ENCODE results near the gene ZNF717. TPM values are rescaled to one million over a fixed set of nuclear protein-coding genes. Genes with fewer than 3 reads are reported as not detected.
A peak's percentile ranks its signal among the peaks of the same experiment; 100 is the strongest.
"Not testable (repeated sequence)": the region's sequence is repeated elsewhere in the genome, so short reads cannot be mapped to it uniquely, and the experiment has no call there.

Gene ZNF717
- polyA plus RNA-seq, result 10 to 100 TPM in 1 of 4 donors, 1 to 10 TPM in 3; 2.7 to 15.7 (median 5.3) TPM
- long read RNA-seq, donor 1, result 0 reads
- long read RNA-seq, donor 2, partial matches to known transcripts, result 0 of 1 reads
- long read RNA-seq, donor 2, other reads (novel, unspliced or antisense), result 0 of 1 reads
- long read RNA-seq, donor 3, partial matches to known transcripts, result 0 of 2 reads
- long read RNA-seq, donor 3, other reads (novel, unspliced or antisense), result 0 of 2 reads
- long read RNA-seq, donor 4, result 0 reads
- long read RNA-seq, donor 5, result 0 reads
- long read RNA-seq, donor 6, partial matches to known transcripts, result 5 of 7 reads
- long read RNA-seq, donor 6, other reads (novel, unspliced or antisense), result 0 of 7 reads
- long read RNA-seq, donor 7, result 0 reads
- long read RNA-seq, donor 8, result 0 reads
- long read RNA-seq, donor 9, result 0 reads
- long read RNA-seq, donor 10, partial matches to known transcripts, result 0 of 3 reads
- long read RNA-seq, donor 10, other reads (novel, unspliced or antisense), result 0 of 3 reads

DNA sequence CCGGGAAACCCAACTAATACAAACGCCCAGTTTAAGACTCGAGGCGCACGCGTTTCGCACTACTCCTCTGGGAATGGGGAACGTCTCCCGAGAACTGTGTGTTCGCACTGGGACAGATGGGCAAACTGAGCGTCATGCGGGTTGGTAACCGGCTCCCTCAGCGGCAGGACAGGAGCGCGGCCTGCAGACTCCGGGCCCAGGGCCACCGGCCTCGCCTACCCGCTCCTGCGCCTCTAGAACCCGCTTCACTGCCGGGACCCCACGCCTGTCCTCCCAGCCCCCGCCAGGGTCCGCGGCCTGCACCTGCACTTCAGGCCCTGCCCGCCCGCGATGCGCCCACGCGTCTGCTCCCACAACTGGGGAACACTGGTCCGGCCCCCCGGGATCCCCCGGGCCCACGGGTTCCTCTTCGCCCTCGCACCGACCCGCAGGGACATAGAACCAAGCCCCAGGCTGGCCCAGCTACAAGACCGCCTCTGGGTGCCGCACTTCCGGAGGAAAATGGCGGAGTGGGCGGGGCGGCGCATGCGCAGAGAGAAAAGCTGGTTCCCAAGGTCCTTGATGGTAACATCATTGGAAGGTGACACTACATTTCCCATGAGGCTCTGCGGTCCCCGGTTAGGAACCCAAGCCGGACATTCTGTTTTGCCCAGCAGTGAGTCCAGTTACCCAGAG lies at the start of gene ZNF717:
Gene ZNF717 (minus strand): TSS at position 469 of the 675 bp plus-strand sequence. CDS start 2,187 bp downstream, outside the sequence.
- H3K4me3 ChIP-seq (ENCODE audit: low read depth in 1 of 3, low read length in 3 of 3), result peak within 1 kb of the TSS; percentile 51 to 70 (median 60)
- H3K9me3 ChIP-seq (ENCODE audit: control insufficient read depth in 2 of 2, insufficient read depth in 1 of 2, low read depth in 1 of 2, low read length in 1 of 2), result peaks cover 0 to 19% of the 10 kb centered on the region in 2 donors
- peak; percentile 90 to 96 for DNase-seq
- not testable (repeated sequence) for H3K27me3 ChIP-seq (ENCODE audit: control insufficient read depth in 3 of 3, insufficient read depth in 3 of 3, low read length in 3 of 3); H3K4me1 ChIP-seq (ENCODE audit: control insufficient read depth in 3 of 3, insufficient read depth in 2 of 3, low read depth in 1 of 3, low read length in 2 of 3); FAIRE-seq
- WGBS, 3 donors, result 3 to 6% (median 6%) methylated on average over 46 to 52 of the region's 52 CpGs
- H3K36me3 ChIP-seq (ENCODE audit: control insufficient read depth in 3 of 3, insufficient read depth in 2 of 3, low read depth in 1 of 3, low read length in 3 of 3), result peaks cover 0 to 16% (median 2%) of the 10 kb centered on the region in 3 donors
- H3K27ac ChIP-seq (ENCODE audit: low read depth in 1 of 3, low read length in 2 of 3), result peak within 1 kb of the TSS in 2 of 3 donors; percentile 83 to 86

DNA sequence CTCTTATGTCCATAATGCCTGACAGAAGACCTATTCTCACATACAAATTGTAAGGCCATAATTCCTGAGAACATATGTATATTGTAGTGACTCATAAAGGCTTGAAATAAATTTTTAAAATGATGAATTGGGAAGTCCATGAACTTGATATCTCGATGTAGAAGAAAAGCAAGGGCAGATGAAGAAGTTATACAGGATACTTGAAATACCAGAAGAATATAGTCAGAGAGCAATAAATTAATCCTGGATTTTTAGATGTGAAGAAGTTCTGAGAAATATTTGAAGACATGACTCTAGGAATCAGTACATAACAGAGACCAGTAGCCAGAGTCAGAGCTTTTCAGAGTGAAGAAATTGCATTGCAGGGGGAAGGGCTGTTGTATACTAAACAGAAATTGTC lies 45.7 kb upstream of the ZNF717 start:
- not testable (repeated sequence) for H3K4me3 ChIP-seq (ENCODE audit: low read depth in 1 of 3, low read length in 3 of 3); H3K27me3 ChIP-seq (ENCODE audit: control insufficient read depth in 3 of 3, insufficient read depth in 3 of 3, low read length in 3 of 3); H3K27ac ChIP-seq (ENCODE audit: low read depth in 1 of 3, low read length in 2 of 3); H3K4me1 ChIP-seq (ENCODE audit: control insufficient read depth in 3 of 3, insufficient read depth in 2 of 3, low read depth in 1 of 3, low read length in 2 of 3); H3K36me3 ChIP-seq (ENCODE audit: control insufficient read depth in 3 of 3, insufficient read depth in 2 of 3, low read depth in 1 of 3, low read length in 3 of 3); DNase-seq; FAIRE-seq; H3K9me3 ChIP-seq (ENCODE audit: control insufficient read depth in 2 of 2, insufficient read depth in 1 of 2, low read depth in 1 of 2, low read length in 1 of 2)
- 67 to 87% (median 76%) methylated on average over 1 of the region's 1 CpG for WGBS, 3 donors

DNA sequence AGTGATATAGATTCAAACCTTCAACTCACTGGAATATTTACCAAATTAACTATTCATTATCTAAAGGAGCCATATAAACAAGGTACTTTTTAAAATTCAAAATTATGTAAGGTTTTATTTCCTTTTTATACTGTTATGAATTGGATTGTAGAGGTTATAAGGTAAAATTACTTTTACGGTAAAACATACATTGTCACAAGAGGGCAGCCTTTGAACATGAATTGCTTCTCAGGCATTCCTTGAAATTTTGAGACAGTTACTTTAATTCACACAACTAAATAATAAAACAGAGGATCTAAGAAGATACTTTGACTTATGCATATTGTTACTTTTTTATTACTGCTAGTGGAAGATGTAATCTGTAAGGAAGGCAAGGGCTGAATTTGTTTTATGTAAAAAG lies 32.7 kb upstream of the ZNF717 start:
- not testable (repeated sequence) for H3K27ac ChIP-seq (ENCODE audit: low read depth in 1 of 3, low read length in 2 of 3); H3K4me3 ChIP-seq (ENCODE audit: low read depth in 1 of 3, low read length in 3 of 3); DNase-seq; FAIRE-seq; H3K4me1 ChIP-seq (ENCODE audit: control insufficient read depth in 3 of 3, insufficient read depth in 2 of 3, low read depth in 1 of 3, low read length in 2 of 3); H3K9me3 ChIP-seq (ENCODE audit: control insufficient read depth in 2 of 2, insufficient read depth in 1 of 2, low read depth in 1 of 2, low read length in 1 of 2); H3K27me3 ChIP-seq (ENCODE audit: control insufficient read depth in 3 of 3, insufficient read depth in 3 of 3, low read length in 3 of 3); H3K36me3 ChIP-seq (ENCODE audit: control insufficient read depth in 3 of 3, insufficient read depth in 2 of 3, low read depth in 1 of 3, low read length in 3 of 3)
- WGBS, 3 donors, result 45 to 61% (median 60%) methylated on average over 1 of the region's 1 CpG

DNA sequence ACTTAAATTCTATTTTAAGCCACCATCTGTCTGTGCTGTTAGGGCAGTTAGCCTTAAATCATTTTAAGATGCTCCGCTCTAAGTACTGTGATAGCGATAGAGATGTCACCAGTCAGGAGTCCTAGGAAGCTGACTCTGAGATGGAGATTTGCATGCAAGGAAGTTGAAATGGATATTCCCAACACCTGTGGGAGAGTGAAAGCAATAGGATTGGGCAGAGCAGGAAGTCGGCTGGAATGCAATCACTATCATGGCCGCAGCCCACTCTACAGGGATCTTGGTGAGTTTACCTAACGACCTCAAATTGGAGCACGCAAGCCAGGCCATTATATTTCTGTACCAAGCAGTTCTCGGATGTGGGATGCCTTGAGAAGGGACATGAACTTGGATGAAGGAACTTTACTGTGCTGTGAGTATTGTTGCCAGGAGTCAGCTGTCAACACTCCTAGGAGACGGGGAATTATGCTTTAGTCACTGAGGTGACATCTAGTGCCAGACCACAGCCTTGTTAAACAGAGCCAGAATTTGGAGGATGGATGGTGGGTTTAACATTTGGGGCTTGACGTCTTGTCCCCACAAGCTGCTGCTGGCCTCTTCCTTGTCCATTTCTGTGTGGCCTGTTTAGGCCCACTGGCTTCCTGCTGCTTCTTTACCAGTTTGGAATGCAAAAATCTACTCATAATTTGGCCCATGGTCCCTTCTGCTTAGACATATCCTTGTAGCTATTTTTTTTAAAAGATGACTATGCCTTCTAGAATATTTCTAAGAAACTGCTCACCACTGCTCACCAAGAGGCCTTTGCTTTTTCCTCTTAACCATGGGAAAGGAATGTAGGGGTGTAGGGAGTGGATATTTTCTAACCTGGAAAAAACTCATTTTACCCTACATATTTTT lies 31.2 kb upstream of the ZNF717 start:
- H3K36me3 ChIP-seq (ENCODE audit: control insufficient read depth in 3 of 3, insufficient read depth in 2 of 3, low read depth in 1 of 3, low read length in 3 of 3); H3K9me3 ChIP-seq (ENCODE audit: control insufficient read depth in 2 of 2, insufficient read depth in 1 of 2, low read depth in 1 of 2, low read length in 1 of 2); H3K27ac ChIP-seq (ENCODE audit: low read depth in 1 of 3, low read length in 2 of 3); DNase-seq; H3K4me1 ChIP-seq (ENCODE audit: control insufficient read depth in 3 of 3, insufficient read depth in 2 of 3, low read depth in 1 of 3, low read length in 2 of 3); H3K27me3 ChIP-seq (ENCODE audit: control insufficient read depth in 3 of 3, insufficient read depth in 3 of 3, low read length in 3 of 3); FAIRE-seq; H3K4me3 ChIP-seq (ENCODE audit: low read depth in 1 of 3, low read length in 3 of 3): not testable (repeated sequence)
- WGBS, 3 donors, result 65 to 73% (median 72%) methylated on average over 9 of the region's 9 CpGs

DNA sequence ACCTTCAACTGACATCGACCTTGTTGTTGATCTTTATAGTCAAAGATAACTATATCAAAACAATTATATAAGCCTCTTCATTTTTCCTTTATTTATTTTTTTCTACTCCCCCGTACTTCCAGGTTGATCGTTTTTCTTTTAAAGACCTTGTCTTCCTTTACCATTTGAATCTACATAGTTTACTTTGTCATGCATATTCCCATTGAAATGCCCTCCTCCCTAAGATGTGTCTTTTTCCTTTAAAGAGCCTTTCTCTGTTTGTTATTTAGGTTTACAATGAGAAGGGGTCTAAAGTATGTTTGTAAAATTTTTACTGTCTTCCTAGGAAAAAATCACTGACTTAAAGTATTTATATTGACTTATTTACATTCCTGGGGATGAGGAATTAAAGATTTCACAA lies 29.4 kb upstream of the ZNF717 start:
- FAIRE-seq, result no peak

DNA sequence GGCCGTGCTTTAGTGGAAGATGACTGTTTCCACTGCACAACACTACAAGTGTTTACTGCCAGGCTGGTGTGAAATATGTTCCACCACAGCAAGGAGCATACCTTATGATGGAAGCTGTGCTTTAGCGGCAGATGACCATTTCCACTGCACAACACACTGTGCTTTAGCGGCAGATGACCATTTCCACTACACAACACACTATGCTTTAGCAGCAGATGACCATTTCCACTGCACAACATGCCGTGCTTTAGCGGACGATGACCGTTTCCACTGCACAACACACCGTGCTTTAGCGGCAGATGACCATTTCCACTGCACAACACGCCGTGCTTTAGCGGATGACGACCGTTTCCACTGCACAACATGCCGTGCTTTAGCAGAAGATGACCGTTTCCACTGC lies 2.8 kb downstream of the ZNF717 start:
- no peak overlapping the region for H3K27ac ChIP-seq (ENCODE audit: low read depth in 1 of 3, low read length in 2 of 3)
- no peaks in the 10 kb centered on the region for H3K27me3 ChIP-seq (ENCODE audit: control insufficient read depth in 3 of 3, insufficient read depth in 3 of 3, low read length in 3 of 3)
- FAIRE-seq (no peak), DNase-seq (no peak)
- 97 to 98% (median 97%) methylated on average over 16 of the region's 16 CpGs for WGBS, 3 donors
- no peak overlapping the region for H3K4me3 ChIP-seq (ENCODE audit: low read depth in 1 of 3, low read length in 3 of 3)
- H3K4me1 ChIP-seq (ENCODE audit: control insufficient read depth in 3 of 3, insufficient read depth in 2 of 3, low read depth in 1 of 3, low read length in 2 of 3), result peaks cover 3 to 6% (median 5%) of the 10 kb centered on the region in 3 donors
- peaks cover 0 to 42% of the 10 kb centered on the region in 2 donors for H3K9me3 ChIP-seq (ENCODE audit: control insufficient read depth in 2 of 2, insufficient read depth in 1 of 2, low read depth in 1 of 2, low read length in 1 of 2)
- peaks cover 0 to 19% (median 5%) of the 10 kb centered on the region in 3 donors for H3K36me3 ChIP-seq (ENCODE audit: control insufficient read depth in 3 of 3, insufficient read depth in 2 of 3, low read depth in 1 of 3, low read length in 3 of 3)

More for the DNA sequence above, 29.4 kb upstream of the ZNF717 start:
- no peak for DNase-seq
- 36 to 39% (median 36%) methylated on average over 3 of the region's 3 CpGs for WGBS, 3 donors
- no peak overlapping the region for H3K4me3 ChIP-seq (ENCODE audit: low read depth in 1 of 3, low read length in 3 of 3)
- H3K36me3 ChIP-seq (ENCODE audit: control insufficient read depth in 3 of 3, insufficient read depth in 2 of 3, low read depth in 1 of 3, low read length in 3 of 3), result no peaks in the 10 kb centered on the region
- H3K27me3 ChIP-seq (ENCODE audit: control insufficient read depth in 3 of 3, insufficient read depth in 3 of 3, low read length in 3 of 3), result no peaks in the 10 kb centered on the region
- no peaks in the 10 kb centered on the region for H3K9me3 ChIP-seq (ENCODE audit: control insufficient read depth in 2 of 2, insufficient read depth in 1 of 2, low read depth in 1 of 2, low read length in 1 of 2)
- H3K27ac ChIP-seq (ENCODE audit: low read depth in 1 of 3, low read length in 2 of 3), result no peak overlapping the region
- H3K4me1 ChIP-seq (ENCODE audit: control insufficient read depth in 3 of 3, insufficient read depth in 2 of 3, low read depth in 1 of 3, low read length in 2 of 3), result no peaks in the 10 kb centered on the region

DNA sequence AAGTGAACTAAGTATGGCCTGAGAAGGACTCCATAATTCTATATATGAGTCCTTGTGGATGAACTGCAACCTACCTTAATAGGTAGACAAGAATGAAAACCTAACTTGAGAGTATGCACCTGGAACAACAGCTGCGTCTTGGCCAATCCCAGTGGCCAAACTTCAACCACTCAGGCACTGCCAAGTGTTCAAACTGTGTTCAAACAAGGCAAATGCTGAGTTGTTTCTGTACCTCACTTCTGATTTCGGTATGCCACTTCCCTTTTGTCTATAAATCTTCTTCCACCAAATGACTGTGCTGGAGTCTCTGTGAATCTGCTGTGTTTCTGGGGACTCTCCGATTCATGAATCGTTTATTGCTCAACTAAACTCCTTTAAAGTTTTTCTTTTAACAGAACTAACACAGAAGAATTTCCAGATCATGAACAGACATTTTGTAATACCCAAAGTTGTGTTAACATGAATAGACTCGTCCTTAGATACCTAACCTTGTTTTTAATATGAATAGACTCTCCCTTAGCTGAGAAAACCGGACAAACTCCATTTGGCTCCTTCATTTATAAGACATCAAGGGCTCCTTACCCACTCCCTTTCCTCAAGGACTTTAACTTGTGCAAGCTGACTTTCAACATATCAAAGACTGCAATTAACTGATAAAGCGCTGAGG lies 4.1 kb downstream of the ZNF717 start:
- peak in 1 of 2 donors; percentile 3 for DNase-seq
- peaks cover 3 to 6% (median 5%) of the 10 kb centered on the region in 3 donors for H3K4me1 ChIP-seq (ENCODE audit: control insufficient read depth in 3 of 3, insufficient read depth in 2 of 3, low read depth in 1 of 3, low read length in 2 of 3)
- no peak for FAIRE-seq
- no peaks in the 10 kb centered on the region for H3K27me3 ChIP-seq (ENCODE audit: control insufficient read depth in 3 of 3, insufficient read depth in 3 of 3, low read length in 3 of 3)
- 59 to 65% (median 59%) methylated on average over 7 of the region's 7 CpGs for WGBS, 3 donors
- H3K4me3 ChIP-seq (ENCODE audit: low read depth in 1 of 3, low read length in 3 of 3), result no peak overlapping the region
- H3K27ac ChIP-seq (ENCODE audit: low read depth in 1 of 3, low read length in 2 of 3), result no peak overlapping the region
- H3K36me3 ChIP-seq (ENCODE audit: control insufficient read depth in 3 of 3, insufficient read depth in 2 of 3, low read depth in 1 of 3, low read length in 3 of 3), result peaks cover 0 to 19% (median 5%) of the 10 kb centered on the region in 3 donors
- peaks cover 0 to 53% of the 10 kb centered on the region in 2 donors for H3K9me3 ChIP-seq (ENCODE audit: control insufficient read depth in 2 of 2, insufficient read depth in 1 of 2, low read depth in 1 of 2, low read length in 1 of 2)
